GM12801 (cell line): Measurements from ENCODE around the gene G6PC1.

ENCODE experiments used
- CTCF ChIP-seq: IDR thresholded peaks from one replicate; pipeline ENCODE4 v1.5.1; 2011; ENCODE audit warnings: control low read depth; ENCODE audit not compliant: insufficient read length; ENCODE audit errors: extremely low read depth

Gene G6PC1

GRCh38 chr17:42928714-42929496 lies 28.3 kb downstream of the G6PC1 start:
- TF ChIP-seq CTCF: no peak

GRCh38 chr17:42929497-42929844 lies 28.9 kb downstream of the G6PC1 start:
- TF ChIP-seq CTCF: no peak

GRCh38 chr17:42937712-42938596 lies 37.4 kb downstream of the G6PC1 start:
- TF ChIP-seq CTCF: no peak

GRCh38 chr17:42944211-42944610 lies 43.6 kb downstream of the G6PC1 start:
- no peak for TF ChIP-seq CTCF

GRCh38 chr17:42946812-42947211 lies 46.2 kb downstream of the G6PC1 start:
- TF ChIP-seq CTCF: no peak

GRCh38 chr17:42950044-42950783 lies 49.6 kb downstream of the G6PC1 start:
- no peak for TF ChIP-seq CTCF
